ENCODE measurements around the gene NPM1.

NPM1 gene

DNA sequence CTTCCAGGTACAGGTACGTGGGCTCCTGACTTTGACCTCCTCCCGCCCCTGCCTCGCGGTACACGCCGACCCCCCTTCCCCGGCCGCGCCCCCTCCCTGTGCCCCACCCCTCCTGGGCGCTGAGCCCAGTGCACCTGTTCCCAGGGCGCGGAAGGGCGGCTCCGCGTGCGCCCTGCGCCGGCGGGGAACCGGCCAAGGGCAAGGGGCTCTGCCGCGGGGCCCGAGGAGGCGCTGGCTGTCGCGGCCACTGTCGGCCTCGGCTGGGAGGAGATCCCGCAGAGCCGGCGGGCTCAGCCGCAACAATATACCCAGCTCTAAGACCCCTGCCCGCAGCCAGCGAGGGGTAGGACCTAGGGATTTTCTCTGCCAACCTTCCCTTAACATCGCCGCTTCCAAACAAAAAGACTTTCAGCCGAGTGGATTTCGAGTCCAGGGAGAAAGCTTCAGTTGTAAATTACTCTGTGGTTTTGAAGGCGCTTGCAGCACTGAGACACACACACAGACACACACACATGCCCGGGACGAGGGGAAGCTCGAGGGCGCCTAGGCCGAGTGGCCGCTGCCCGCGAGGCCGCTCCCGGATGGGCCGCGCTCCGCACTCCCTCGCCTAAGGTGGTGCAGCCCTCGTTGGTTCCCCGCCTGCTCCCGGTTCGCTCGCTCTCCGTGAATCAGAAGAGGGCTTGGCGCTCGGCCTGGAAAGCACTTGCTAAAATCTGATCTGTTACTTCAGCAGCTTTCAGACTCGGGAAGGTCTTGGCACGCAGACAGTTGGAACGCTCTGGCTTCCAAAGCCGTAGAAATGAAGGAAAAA is 33.0 kb downstream of the NPM1 start:
- TF ChIP-seq EGR1 (IDR thresholded peaks at IDR 0.05) (no peak), TAF1 (IDR thresholded peaks at IDR 0.05; ENCODE audit: low read depth) (peak; percentile 44; the same call in 1 of the 2 replicates), TEAD4 (IDR thresholded peaks at IDR 0.05) (peak; percentile 35; the same call in 1 of the 2 replicates), YY1 (IDR thresholded peaks at IDR 0.05; ENCODE audit: low read depth) (no peak), FOXM1 (IDR thresholded peaks at IDR 0.05; ENCODE audit: borderline replicate concordance, low read depth) (0 out of 2 replicates have a peak, but pooled peaks have one; percentile 10), TCF12 (IDR thresholded peaks at IDR 0.05; ENCODE audit: low read depth) (peak; percentile 83; the same call in 1 of the 2 replicates), NFIC (IDR thresholded peaks at IDR 0.05) (peak; percentile 75), CEBPB (IDR thresholded peaks at IDR 0.05) (no peak), RAD21 (IDR thresholded peaks at IDR 0.05; ENCODE audit: low read depth) (no peak), ZBTB7A (IDR thresholded peaks at IDR 0.05; ENCODE audit: low read depth) (peak; percentile 84), CREB1 (IDR thresholded peaks at IDR 0.05; ENCODE audit: low read depth) (no peak), EP300 (IDR thresholded peaks at IDR 0.05; ENCODE audit: borderline replicate concordance) (peak; percentile 74; the same call in 1 of the 2 replicates)
- TF ChIP-seq, protein P1, sequence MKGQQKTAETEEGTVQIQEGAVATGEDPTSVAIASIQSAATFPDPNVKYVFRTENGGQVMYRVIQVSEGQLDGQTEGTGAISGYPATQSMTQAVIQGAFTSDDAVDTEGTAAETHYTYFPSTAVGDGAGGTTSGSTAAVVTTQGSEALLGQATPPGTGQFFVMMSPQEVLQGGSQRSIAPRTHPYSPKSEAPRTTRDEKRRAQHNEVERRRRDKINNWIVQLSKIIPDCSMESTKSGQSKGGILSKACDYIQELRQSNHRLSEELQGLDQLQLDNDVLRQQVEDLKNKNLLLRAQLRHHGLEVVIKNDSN (IDR thresholded peaks at IDR 0.05) = no peak
- TF ChIP-seq, protein P2, sequence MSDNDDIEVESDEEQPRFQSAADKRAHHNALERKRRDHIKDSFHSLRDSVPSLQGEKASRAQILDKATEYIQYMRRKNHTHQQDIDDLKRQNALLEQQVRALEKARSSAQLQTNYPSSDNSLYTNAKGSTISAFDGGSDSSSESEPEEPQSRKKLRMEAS (IDR thresholded peaks at IDR 0.05) = peak; percentile 16; the same call in 1 of the 2 replicates
- TF ChIP-seq, protein P3, sequence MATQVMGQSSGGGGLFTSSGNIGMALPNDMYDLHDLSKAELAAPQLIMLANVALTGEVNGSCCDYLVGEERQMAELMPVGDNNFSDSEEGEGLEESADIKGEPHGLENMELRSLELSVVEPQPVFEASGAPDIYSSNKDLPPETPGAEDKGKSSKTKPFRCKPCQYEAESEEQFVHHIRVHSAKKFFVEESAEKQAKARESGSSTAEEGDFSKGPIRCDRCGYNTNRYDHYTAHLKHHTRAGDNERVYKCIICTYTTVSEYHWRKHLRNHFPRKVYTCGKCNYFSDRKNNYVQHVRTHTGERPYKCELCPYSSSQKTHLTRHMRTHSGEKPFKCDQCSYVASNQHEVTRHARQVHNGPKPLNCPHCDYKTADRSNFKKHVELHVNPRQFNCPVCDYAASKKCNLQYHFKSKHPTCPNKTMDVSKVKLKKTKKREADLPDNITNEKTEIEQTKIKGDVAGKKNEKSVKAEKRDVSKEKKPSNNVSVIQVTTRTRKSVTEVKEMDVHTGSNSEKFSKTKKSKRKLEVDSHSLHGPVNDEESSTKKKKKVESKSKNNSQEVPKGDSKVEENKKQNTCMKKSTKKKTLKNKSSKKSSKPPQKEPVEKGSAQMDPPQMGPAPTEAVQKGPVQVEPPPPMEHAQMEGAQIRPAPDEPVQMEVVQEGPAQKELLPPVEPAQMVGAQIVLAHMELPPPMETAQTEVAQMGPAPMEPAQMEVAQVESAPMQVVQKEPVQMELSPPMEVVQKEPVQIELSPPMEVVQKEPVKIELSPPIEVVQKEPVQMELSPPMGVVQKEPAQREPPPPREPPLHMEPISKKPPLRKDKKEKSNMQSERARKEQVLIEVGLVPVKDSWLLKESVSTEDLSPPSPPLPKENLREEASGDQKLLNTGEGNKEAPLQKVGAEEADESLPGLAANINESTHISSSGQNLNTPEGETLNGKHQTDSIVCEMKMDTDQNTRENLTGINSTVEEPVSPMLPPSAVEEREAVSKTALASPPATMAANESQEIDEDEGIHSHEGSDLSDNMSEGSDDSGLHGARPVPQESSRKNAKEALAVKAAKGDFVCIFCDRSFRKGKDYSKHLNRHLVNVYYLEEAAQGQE (IDR thresholded peaks at IDR 0.05; ENCODE audit: low read depth) = no peak

DNA sequence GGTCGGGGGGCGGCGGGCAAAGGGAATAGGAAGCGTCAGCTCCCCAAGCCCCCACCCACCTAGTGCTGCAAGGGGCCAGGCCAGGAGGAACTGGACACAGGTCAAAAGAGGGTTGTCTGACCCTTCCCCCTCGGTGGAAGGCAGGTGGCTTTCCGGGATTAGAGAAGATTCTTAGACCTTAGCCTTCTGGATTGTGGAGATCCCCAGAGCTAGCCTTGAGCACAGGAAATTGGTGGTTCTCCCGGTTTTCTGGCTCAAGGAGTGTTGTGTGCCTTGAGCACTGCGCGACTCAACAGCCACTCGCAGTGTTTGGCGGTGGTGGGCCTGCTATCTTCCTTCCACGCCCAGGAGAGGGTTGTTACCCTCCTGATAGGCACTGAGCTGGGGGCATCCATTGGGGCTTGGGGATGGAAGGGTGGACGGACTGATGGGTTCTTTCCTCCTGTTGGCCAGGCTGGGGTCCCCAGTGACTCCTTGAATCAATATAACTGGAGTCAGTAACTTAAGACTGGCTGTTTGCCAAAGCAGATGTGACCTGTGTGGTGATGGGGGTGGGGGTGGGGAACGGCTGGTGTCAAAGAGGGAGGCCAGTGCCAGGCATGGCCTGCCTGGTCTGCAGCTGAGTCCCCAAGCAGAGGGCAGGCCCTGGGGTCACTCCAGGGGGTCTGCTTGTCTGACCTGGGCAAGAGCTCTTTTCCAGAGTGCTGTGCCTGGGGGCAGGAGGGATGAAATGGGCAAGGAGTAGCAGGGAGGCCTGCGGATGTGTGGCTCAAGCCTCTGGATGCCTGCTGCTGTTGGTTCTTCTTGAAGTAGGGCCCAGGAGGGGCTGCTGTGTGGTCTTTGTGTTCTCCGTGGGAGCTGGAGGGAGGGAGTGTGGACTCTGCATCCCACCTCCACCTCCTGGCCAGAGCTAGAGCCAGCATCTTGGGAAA is 33.9 kb downstream of the NPM1 start:
- TF ChIP-seq TCF12 (IDR thresholded peaks at IDR 0.05; ENCODE audit: low read depth) (peak; percentile 55; the same call in 1 of the 2 replicates), CREB1 (IDR thresholded peaks at IDR 0.05; ENCODE audit: low read depth) (no peak), NFIC (IDR thresholded peaks at IDR 0.05) (peak; percentile 73), TAF1 (IDR thresholded peaks at IDR 0.05; ENCODE audit: low read depth) (no peak), FOXM1 (IDR thresholded peaks at IDR 0.05; ENCODE audit: borderline replicate concordance, low read depth) (no peak), CEBPB (IDR thresholded peaks at IDR 0.05) (no peak), ZBTB7A (IDR thresholded peaks at IDR 0.05; ENCODE audit: low read depth) (no peak), TEAD4 (IDR thresholded peaks at IDR 0.05) (no peak), YY1 (IDR thresholded peaks at IDR 0.05; ENCODE audit: low read depth) (0 out of 2 replicates have a peak, but pooled peaks have one; percentile 3), RAD21 (IDR thresholded peaks at IDR 0.05; ENCODE audit: low read depth) (no peak), EGR1 (IDR thresholded peaks at IDR 0.05) (no peak)
- TF ChIP-seq, protein P2 (IDR thresholded peaks at IDR 0.05) = no peak
- TF ChIP-seq, protein P3 (IDR thresholded peaks at IDR 0.05; ENCODE audit: low read depth) = no peak
- TF ChIP-seq, protein P1 (IDR thresholded peaks at IDR 0.05) = no peak

DNA sequence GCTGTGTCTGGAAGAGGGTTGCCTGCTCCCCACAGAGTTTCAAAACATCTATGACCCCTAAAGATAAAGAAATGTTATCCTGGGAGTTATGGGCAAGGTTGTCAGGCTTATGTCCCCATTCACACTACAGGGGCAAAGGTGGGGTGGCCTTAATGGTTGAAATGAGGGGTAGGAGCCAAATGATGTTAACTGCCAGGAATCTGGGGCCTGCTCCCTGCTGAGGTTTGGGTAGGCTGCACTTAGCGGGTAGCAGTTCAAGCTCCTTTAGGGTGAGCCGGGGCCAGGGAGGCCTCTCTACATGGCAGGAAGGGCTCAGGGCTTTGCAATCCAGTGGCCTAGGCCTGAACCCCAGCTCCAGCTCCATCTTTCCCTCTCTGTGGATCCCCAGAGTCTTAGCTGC is 34.8 kb downstream of the NPM1 start:
- TF ChIP-seq TEAD4 (IDR thresholded peaks at IDR 0.05) (peak; percentile 31; the same call in 1 of the 2 replicates), NFIC (IDR thresholded peaks at IDR 0.05) (peak; percentile 58; the same call in 1 of the 2 replicates)
- TF ChIP-seq, protein P1 (IDR thresholded peaks at IDR 0.05) = no peak
- TF ChIP-seq, protein P3 (IDR thresholded peaks at IDR 0.05; ENCODE audit: low read depth) = no peak
